GM11168 (cell line): ENCODE data around the gene HOTAIR.

ENCODE experiments used
- in situ Hi-C: fragments of 300-500 bp; cut with MboI; formaldehyde crosslinking; loops from one replicate; pipeline ENCODE4 v1.12.0; 2022; ENCODE audit warnings: low sequenced_read_pairs; ENCODE audit not compliant: unreplicated experiment

Gene HOTAIR

DNA sequence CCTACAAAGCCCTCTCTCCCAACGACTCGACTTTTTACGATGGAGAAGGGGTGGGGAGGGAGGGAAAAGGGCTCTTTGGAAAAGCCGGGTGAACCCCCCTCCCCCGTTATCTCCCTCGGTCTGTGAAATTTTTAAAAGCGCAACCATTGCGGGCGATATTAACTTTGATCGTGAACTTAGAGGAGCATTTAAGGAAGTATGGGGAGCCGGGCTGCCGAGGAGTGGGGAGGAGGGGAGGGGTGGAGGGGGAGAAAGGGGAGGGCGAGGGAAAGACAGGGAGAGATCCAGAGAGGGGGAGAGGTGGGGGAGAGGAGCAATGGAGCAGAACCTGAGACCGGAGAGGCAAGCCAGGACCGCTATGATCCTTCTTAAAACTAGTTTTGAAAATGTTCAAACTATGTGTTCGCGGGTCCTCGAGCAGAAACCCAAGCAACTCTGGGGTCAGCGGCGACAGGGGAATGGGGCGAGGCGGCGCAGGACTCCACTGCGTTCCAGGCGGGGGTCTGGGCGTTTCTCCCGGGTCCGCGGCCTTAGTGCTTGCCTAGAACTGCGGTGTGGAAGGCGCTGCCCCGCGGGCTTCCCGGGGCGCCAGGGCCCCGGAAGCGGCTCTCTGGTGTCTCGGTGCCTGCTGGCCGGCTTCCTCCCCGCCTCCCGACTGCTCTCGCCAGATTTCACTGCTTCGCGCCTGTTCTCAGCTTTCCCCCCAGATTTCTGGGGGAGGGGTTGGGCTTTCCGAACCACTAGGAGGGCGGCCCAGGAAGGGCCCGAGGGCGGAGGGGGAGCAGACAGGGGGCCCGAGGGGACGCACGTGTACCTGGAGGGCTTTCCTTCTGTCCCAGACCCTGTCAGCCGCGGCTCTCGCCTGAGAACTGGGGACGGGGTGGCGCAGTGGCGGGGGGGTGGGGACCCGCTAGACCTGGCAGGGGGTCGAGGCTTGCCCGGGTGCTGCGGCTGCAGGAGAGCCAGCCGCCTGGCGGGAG is at the start of gene HOTAIR:
Gene HOTAIR (minus strand): TSS at position 871 of the 980 bp plus-strand sequence.
- in situ Hi-C loops = no loop called here

- in situ Hi-C loops = no loop called here
Measured at GRCh38 chr12:54024127-54024526, 49.4 kb upstream of the HOTAIR start.

DNA sequence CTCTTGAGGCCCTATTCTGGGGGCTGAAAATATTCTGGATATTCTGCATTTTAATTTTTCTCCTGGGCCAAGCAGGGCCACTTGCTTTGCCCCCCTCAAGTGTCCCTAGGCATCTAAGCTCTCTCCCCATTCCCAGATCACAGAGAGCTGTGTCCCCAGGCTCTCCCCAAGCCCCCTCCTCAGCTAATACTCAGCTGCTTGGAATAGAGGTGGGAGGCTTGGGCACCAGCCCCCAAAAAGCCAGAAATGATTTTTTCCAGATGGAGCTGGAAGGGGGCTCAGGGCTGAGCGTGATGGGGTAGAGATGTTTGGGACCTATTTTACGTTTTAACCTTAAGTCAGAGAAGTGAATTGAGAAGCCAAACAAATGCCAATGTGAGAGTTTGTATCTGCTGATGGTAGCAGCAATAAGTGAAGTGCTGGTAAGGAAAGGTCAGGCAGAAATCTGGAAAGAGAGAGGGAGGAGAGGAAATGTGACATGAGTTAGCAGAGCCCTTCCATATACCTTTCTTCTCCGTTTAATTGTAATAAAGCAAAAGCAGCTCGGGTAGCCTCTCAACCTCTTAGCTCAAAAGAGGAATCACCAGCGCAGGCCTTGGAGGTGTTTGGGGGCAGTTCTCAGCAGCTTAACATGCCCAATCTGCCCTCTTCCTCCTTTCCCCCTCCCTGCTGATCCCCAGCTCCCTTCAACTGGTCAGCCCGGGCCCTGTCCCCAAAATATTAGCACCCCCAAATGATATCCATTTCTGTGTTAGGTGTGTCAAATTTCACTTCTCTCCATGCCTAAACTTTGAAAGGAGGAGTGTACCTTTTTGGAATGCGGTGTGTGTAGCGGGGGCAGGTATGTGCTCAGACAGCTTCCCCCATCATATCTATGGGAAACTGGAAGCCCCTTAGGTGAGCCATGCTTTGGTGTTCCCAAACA is 48.5 kb upstream of the HOTAIR start:
- in situ Hi-C loops = no loop called here

DNA sequence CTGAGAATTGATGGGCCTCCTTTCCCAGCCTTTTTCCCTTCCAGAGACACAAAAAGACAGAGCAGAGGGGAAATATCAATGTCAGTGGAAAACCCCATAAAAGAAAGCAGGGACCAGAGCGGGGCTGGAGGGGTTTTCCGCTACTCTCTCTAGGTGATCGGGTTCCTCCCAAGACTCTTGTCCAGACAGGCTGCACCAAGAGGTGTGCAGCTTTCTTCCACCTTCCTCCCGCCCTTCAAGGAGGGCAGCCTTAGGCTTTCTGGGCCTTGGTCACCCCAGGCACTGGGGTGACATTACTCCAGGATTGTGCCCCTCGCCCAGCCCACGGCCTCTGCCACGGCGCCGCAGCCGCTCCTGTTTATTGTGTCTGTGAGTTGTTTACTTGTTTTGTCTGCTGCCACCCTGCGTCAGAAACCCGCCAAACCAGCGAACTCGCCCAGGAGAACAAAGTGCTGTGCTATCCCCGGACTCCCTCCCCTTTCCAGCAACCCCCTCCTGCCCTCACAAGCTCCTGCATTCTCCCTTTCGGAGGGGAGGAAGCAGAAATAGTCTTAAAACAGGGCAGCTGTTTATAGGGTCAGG is 46.8 kb upstream of the HOTAIR start:
- in situ Hi-C loops = no loop called here

DNA sequence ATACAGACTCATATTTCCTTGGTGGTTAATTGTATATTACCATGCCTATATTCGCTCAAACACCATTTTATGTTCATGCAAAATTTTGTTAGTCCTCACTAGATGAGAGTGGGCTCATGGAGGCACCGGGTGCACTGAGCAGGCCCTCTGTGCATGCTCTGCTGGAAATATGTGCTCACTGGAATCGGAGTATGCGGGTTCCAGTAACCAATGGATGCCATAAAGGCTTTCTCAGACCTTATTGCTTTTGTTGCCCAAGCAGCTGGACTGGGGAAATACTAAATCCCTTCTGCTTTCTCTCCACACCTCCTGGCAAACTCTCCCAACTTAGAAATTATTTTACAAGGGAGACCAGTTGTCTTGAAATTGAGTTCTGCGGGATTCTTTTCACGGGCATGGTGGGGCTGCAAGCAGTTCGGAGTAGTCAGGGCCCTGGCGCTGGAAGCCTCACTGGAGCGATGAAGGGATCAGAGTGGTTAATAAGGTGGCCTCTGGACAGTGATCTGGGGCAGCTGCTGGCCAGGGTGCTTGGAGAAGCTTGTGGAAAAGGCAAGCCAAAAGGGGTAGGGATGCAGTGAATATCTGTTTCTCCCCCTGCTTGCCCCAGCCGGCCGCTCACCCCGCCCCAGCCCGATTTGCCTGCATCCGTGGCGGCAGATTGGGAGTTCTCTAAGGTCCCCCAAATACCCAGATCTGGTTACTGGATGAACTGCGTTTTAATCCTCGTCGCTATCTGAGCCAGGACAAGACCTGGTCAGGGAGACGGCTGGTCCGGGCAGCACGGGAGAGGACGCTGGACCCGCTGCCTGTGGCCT is 46.0 kb upstream of the HOTAIR start:
- in situ Hi-C loops = no loop called here

GRCh38 chr12:54019924-54020590 is 45.3 kb upstream of the HOTAIR start:
- in situ Hi-C loops = no loop called here

DNA sequence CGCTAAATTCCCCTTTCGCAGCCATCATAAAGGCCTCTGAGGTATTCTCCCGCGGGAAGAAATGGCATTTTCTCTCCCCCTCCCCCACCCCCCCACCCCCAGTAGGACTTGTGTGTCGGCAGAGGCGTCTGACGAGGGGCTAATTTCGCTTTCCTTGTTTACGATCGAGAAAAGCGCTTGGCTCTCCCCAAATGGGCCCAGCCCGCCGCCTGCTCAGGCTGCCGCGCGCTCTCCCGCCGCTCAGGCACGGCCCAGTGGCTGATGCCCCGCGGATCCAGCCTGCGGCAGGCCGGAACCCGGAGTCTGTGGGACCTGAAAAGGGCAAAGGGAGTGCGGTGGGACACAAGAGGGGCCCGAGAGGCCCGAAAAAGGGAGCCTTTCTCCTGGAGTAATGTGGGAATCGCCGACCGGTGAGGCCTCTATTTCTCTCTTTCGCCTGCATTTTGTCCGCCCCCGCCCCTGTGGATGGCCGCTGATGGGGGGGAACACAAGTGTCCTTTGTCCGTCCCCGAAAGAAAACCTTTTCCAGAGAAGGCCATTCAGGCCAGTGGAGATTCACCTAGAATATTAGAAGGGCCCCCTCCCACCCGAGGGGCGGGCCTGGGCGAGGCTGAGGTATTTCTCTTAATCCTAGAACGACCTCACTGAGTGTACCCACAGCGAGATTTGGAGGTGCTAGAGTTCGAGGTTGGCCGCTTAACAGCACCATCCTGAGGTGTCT is 44.5 kb upstream of the HOTAIR start:
- in situ Hi-C loops = no loop called here

DNA sequence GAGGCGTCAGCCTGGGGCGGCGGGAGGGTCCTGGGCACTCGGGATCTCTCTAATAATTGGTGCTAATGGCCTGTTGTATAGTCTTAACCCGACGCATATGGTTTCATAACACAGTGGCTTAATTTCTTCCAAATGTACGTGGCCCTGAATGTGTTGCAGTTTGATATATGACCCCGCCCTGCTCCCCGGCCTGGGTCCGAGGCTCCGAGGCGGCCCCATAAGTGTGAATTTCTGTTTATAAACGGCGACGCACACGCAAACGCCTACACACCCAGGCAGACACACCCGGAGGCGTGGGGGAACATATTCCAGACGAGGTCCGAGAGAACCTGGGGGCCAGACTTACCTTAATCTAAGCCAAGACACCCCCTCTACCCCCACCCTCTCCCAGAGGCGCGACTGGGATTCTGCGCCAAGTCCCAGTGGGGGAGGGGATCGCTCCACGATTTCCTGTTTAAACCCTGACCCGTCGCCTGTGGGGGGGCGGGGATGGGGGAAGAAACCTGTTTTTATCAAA is 43.8 kb upstream of the HOTAIR start:
- in situ Hi-C loops = no loop called here

DNA sequence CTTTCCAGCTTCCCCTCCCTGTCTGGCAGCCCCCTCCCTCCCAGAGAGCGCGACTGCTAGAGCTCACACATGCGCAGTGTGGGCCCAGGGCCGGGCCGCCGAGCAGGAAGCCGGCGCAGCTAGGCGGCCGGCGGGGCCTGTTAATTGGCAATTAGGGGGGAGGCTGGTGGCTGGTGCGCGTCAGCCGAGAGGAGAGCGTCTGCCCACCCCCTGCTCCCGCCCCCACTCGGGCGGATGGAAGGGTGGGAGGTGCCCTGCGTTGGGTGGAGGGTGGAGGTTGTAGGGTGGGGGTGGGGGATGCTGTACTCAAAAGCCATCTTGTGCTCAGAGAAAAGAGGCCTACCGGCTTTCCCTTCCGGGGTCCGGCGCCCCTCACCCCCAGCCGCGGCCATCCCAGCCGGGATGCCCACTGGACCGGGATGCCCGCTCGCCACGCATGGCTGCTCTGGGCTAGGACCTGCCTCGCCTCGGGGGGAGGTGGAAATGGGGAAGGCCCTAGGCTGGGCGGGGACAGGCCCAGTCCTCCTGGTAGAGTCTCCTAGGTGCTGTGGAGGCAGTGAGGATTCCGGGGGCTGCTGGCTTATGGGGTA is 43.2 kb upstream of the HOTAIR start:
- in situ Hi-C loops = no loop called here

DNA sequence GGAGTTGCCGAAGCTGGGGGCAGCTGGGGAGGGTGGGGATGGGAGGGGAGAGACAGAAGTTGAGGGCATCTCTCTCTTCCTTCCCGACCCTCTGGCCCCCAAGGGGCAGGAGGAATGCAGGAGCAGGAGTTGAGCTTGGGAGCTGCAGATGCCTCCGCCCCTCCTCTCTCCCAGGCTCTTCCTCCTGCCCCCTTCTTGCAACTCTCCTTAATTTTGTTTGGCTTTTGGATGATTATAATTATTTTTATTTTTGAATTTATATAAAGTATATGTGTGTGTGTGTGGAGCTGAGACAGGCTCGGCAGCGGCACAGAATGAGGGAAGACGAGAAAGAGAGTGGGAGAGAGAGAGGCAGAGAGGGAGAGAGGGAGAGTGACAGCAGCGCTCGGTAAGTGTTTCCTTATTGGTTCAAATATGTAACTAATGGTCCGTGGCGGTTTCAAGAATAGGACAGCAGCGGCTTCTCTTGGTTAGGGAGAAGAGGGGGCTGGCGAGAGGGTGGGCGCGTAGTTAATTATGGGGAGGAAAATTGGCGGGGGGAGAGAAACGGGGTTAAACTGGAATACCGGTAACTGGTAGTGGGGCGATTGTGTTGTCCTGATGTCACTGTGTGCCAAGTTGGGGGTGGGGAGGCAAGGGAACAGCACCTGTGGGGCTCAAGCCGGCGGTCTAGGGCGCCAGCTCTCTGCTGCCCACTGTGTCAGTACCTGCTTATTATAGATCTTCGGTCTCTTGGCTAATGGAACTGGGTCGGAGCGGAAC is 42.5 kb upstream of the HOTAIR start:
- in situ Hi-C loops = no loop called here

- in situ Hi-C loops = no loop called here
Measured at GRCh38 chr12:54016478-54016964, 41.8 kb upstream of the HOTAIR start.

- in situ Hi-C loops = no loop called here
Measured at GRCh38 chr12:54016051-54016450, 41.3 kb upstream of the HOTAIR start.

- in situ Hi-C loops = no loop called here
Measured at GRCh38 chr12:54015018-54015931, 40.5 kb upstream of the HOTAIR start.

- in situ Hi-C loops = no loop called here
Measured at GRCh38 chr12:54014377-54015017, 39.7 kb upstream of the HOTAIR start.

- in situ Hi-C loops = no loop called here
Measured at GRCh38 chr12:54012631-54013409, 38.1 kb upstream of the HOTAIR start.
